ENCODE data around the gene DNAH17. TPM values are rescaled to one million over a fixed set of nuclear protein-coding genes. Genes with fewer than 3 reads are reported as not detected.

DNAH17 gene
- total RNA-seq, 1 experiment from 2014 or later = 0.23 TPM

- Histone ChIP-seq H3K4me3 (ENCODE audit: low read depth, low read length) (no peak overlapping the region), H3K27me3 (replicated peaks; ENCODE audit: control insufficient read depth, insufficient read depth, low read length) (no peaks in the 10 kb centered on the region), H3K36me3 (ENCODE audit: control insufficient read depth, insufficient read depth, low read length) (peaks cover 10% of the 10 kb centered on the region), H3K4me1 (no peaks in the 10 kb centered on the region), H3K9me3 (no peaks in the 10 kb centered on the region)
- peak overlapping the region; percentile 10 for H3K27ac Mint-ChIP-seq (ENCODE audit: unreplicated experiment)
- ChIA-PET CTCF (interaction anchor here (1.2 kb wide), 1 partner anchor 21 kb away, joined by 4 read pairs; no protein-coding TSS in a partner anchor), POLR2A (no interaction called here)
- peaks cover 96% of the 10 kb centered on the region for H3K36me3 Mint-ChIP-seq (ENCODE audit: insufficient read depth, unreplicated experiment)
- H3K9me3 Mint-ChIP-seq (ENCODE audit: unreplicated experiment) = no peaks in the 10 kb centered on the region
- H3K27me3 Mint-ChIP-seq (ENCODE audit: insufficient read depth, unreplicated experiment) = no peaks in the 10 kb centered on the region
- no peak for DNase-seq
- no peak for TF ChIP-seq CTCF (IDR thresholded peaks at IDR 0.05; ENCODE audit: insufficient read depth in 1 of 2, low read depth in 1 of 2, low read length in 1 of 2, severe bottlenecking in 1 of 2, unreplicated experiment in 1 of 2)
- intact Hi-C loops (cut with micrococcal nuclease; ENCODE audit: unreplicated experiment) = no loop called here
- no TSS peak for BruUV-seq (replicated peaks)
- peaks cover 21% of the 10 kb centered on the region for H3K4me1 Mint-ChIP-seq (ENCODE audit: low read depth, unreplicated experiment)
- H3K4me3 Mint-ChIP-seq (ENCODE audit: unreplicated experiment) = no peak overlapping the region
Observed at GRCh38 chr17:78400581-78401240, 176.5 kb downstream of the DNAH17 start.

GRCh38 chr17:78399693-78400144 is 177.5 kb downstream of the DNAH17 start:
- ChIA-PET CTCF (no interaction called here), POLR2A (no interaction called here)
- Mint-ChIP-seq H3K27ac (ENCODE audit: unreplicated experiment) (no peak overlapping the region), H3K9me3 (ENCODE audit: unreplicated experiment) (no peaks in the 10 kb centered on the region), H3K4me3 (ENCODE audit: unreplicated experiment) (no peak overlapping the region), H3K27me3 (ENCODE audit: insufficient read depth, unreplicated experiment) (no peaks in the 10 kb centered on the region), H3K36me3 (ENCODE audit: insufficient read depth, unreplicated experiment) (peaks cover 96% of the 10 kb centered on the region), H3K4me1 (ENCODE audit: low read depth, unreplicated experiment) (peaks cover 17% of the 10 kb centered on the region)
- no peaks in the 10 kb centered on the region for H3K4me1 ChIP-seq
- intact Hi-C loops (cut with micrococcal nuclease; ENCODE audit: unreplicated experiment) = no loop called here
- H3K27me3 ChIP-seq (replicated peaks; ENCODE audit: control insufficient read depth, insufficient read depth, low read length) = no peaks in the 10 kb centered on the region
- peaks cover 7% of the 10 kb centered on the region for H3K36me3 ChIP-seq (ENCODE audit: control insufficient read depth, insufficient read depth, low read length)
- no peak overlapping the region for H3K4me3 ChIP-seq (ENCODE audit: low read depth, low read length)
- no peak for TF ChIP-seq CTCF (IDR thresholded peaks at IDR 0.05; ENCODE audit: insufficient read depth in 1 of 2, low read depth in 1 of 2, low read length in 1 of 2, severe bottlenecking in 1 of 2, unreplicated experiment in 1 of 2)
- H3K9me3 ChIP-seq = no peaks in the 10 kb centered on the region
- no TSS peak for BruUV-seq (replicated peaks)
- DNase-seq = peak in 1 of 2 experiments; percentile 17

GRCh38 chr17:78399028-78399692 is 178.0 kb downstream of the DNAH17 start:
- ChIA-PET CTCF (interaction anchor here (1.1 kb wide), 1 partner anchor 9 kb away, joined by 3 read pairs; no protein-coding TSS in a partner anchor), POLR2A (no interaction called here)
- peaks cover 22% of the 10 kb centered on the region for H3K4me1 Mint-ChIP-seq (ENCODE audit: low read depth, unreplicated experiment)
- H3K36me3 Mint-ChIP-seq (ENCODE audit: insufficient read depth, unreplicated experiment) = peaks cover 96% of the 10 kb centered on the region
- Histone ChIP-seq H3K27me3 (replicated peaks; ENCODE audit: control insufficient read depth, insufficient read depth, low read length) (no peaks in the 10 kb centered on the region), H3K36me3 (ENCODE audit: control insufficient read depth, insufficient read depth, low read length) (peaks cover 7% of the 10 kb centered on the region), H3K9me3 (no peaks in the 10 kb centered on the region), H3K4me1 (no peaks in the 10 kb centered on the region), H3K4me3 (ENCODE audit: low read depth, low read length) (no peak overlapping the region)
- intact Hi-C loops (cut with micrococcal nuclease; ENCODE audit: unreplicated experiment) = no loop called here
- peak overlapping the region; percentile 44 for H3K27ac Mint-ChIP-seq (ENCODE audit: unreplicated experiment)
- DNase-seq = no peak
- TF ChIP-seq CTCF (IDR thresholded peaks at IDR 0.05; ENCODE audit: insufficient read depth in 1 of 2, low read depth in 1 of 2, low read length in 1 of 2, severe bottlenecking in 1 of 2, unreplicated experiment in 1 of 2) = no peak
- H3K9me3 Mint-ChIP-seq (ENCODE audit: unreplicated experiment) = no peaks in the 10 kb centered on the region
- no peaks in the 10 kb centered on the region for H3K27me3 Mint-ChIP-seq (ENCODE audit: insufficient read depth, unreplicated experiment)
- H3K4me3 Mint-ChIP-seq (ENCODE audit: unreplicated experiment) = no peak overlapping the region
- no TSS peak for BruUV-seq (replicated peaks)
